ENCODE results near the gene HOXC6.
A peak's percentile ranks its signal among the peaks of the same experiment; 100 is the strongest.

Gene HOXC6

GRCh38 chr12:54004063-54004840 is 24.0 kb upstream of the HOXC6 start:
- WGBS (ENCODE audit: insufficient coverage): 26% methylated on average over 14 of the region's 20 CpGs
- Histone ChIP-seq H3K36me3 (ENCODE audit: control insufficient read depth in 4 of 4, insufficient read depth in 4 of 4, low read length in 3 of 4) (no peaks in the 10 kb centered on the region), H3K4me3 (ENCODE audit: control insufficient read depth in 1 of 7, extremely low read depth in 1 of 7, insufficient read depth in 4 of 7, low read depth in 2 of 7, low read length in 6 of 7) (no peak overlapping the region), H3K4me1 (ENCODE audit: control extremely low read depth in 1 of 4, control insufficient read depth in 4 of 4, insufficient read depth in 4 of 4, low read length in 3 of 4) (peaks cover 0 to 21% (median 11%) of the 10 kb centered on the region in 4 experiments), H3K9me3 (ENCODE audit: control extremely low read depth in 1 of 5, control insufficient read depth in 4 of 5, insufficient read depth in 2 of 5, low read depth in 1 of 5, low read length in 4 of 5) (no peaks in the 10 kb centered on the region), H3K27ac (ENCODE audit: insufficient read depth in 1 of 2, low read depth in 1 of 2, low read length in 2 of 2, poor library complexity in 1 of 2, severe bottlenecking in 2 of 2) (no peak overlapping the region), H3K27me3 (replicated peaks in 2 of 5; ENCODE audit: control insufficient read depth in 4 of 5, insufficient read depth in 5 of 5, low read length in 4 of 5) (peaks cover 12 to 98% (median 60%) of the 10 kb centered on the region in 5 experiments)
- CTCF ChIA-PET: interaction anchor here (0.7 to 6.7 kb wide), 11 partner anchors 13 to 211 kb away, joined by 3 to 101 read pairs (median 5); partner anchors contain the start of gene HOXC12
- DNase-seq: peak in 1 of 3 donors; percentile 44
- POLR2A ChIA-PET: no interaction called here

DNA sequence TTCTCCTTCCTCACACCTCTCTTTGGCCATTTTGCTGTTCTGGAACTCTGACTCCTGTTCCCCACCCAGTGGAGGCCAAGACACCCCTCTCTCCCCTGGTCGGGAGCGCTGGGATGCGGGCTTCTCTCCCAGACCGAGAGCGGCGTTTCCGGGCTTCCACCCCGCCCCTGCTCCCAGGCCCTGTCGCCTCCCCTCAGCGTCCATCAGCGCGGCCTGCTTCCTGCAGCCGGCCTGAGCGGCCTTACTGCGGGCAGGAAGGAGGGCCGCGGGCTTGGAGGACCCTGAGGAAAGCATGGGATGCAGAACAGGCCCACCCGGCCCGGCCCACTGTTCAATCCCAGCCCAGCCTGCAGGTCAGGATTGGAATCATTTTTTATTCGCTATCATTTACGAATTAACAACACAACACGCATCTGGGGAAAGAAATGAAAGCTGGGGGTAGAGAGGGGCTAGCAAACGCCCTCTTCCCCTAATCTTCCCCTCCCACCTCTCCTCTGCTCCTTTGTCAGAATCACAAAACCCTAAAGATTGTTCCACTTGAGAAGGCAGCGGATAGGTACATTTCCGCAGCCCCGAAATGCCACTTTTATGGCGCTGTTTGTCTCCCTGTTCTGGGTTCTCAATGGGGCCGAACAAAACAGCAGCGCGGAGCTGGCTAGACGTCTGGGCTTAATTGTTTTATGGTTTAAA is 23.3 kb upstream of the HOXC6 start:
- H3K4me1 ChIP-seq (ENCODE audit: control extremely low read depth in 1 of 4, control insufficient read depth in 4 of 4, insufficient read depth in 4 of 4, low read length in 3 of 4): peaks cover 0 to 19% (median 10%) of the 10 kb centered on the region in 4 experiments
- H3K4me3 ChIP-seq (ENCODE audit: control insufficient read depth in 1 of 7, extremely low read depth in 1 of 7, insufficient read depth in 4 of 7, low read depth in 2 of 7, low read length in 6 of 7): no peak overlapping the region
- POLR2A ChIA-PET: no interaction called here
- WGBS (ENCODE audit: insufficient coverage): 5% methylated on average over 25 of the region's 31 CpGs
- H3K36me3 ChIP-seq (ENCODE audit: control insufficient read depth in 4 of 4, insufficient read depth in 4 of 4, low read length in 3 of 4): no peaks in the 10 kb centered on the region
- CTCF ChIA-PET: interaction anchor here (1.0 to 6.7 kb wide), 11 partner anchors 17 to 210 kb away, joined by 3 to 101 read pairs (median 6); partner anchors contain the start of gene HOXC12
- no peaks in the 10 kb centered on the region for H3K9me3 ChIP-seq (ENCODE audit: control extremely low read depth in 1 of 5, control insufficient read depth in 4 of 5, insufficient read depth in 2 of 5, low read depth in 1 of 5, low read length in 4 of 5)
- DNase-seq: no peak
- H3K27me3 ChIP-seq (replicated peaks in 2 of 5; ENCODE audit: control insufficient read depth in 4 of 5, insufficient read depth in 5 of 5, low read length in 4 of 5): peaks cover 12 to 98% (median 63%) of the 10 kb centered on the region in 5 experiments
- no peak overlapping the region for H3K27ac ChIP-seq (ENCODE audit: insufficient read depth in 1 of 2, low read depth in 1 of 2, low read length in 2 of 2, poor library complexity in 1 of 2, severe bottlenecking in 2 of 2)

DNA sequence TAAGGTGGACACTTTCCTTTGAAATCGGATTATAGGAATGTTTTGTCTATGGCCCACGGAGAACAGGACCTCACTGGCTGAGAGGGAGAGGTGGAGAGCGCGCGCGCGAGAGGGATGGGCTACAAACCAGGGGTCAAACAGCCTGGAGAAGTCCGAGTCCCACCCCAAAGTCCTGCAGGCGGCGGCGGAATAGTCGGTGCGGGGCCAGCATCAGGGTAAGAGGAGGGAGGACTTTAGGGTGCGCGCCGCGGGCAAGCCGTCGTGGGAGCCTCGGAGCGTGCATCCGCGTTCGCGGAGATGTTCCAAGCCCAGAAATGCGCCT is 22.7 kb upstream of the HOXC6 start:
- Histone ChIP-seq H3K27me3 (replicated peaks in 2 of 5; ENCODE audit: control insufficient read depth in 4 of 5, insufficient read depth in 5 of 5, low read length in 4 of 5) (peaks cover 14 to 98% (median 64%) of the 10 kb centered on the region in 5 experiments), H3K36me3 (ENCODE audit: control insufficient read depth in 4 of 4, insufficient read depth in 4 of 4, low read length in 3 of 4) (no peaks in the 10 kb centered on the region), H3K9me3 (ENCODE audit: control extremely low read depth in 1 of 5, control insufficient read depth in 4 of 5, insufficient read depth in 2 of 5, low read depth in 1 of 5, low read length in 4 of 5) (no peaks in the 10 kb centered on the region), H3K4me3 (ENCODE audit: control insufficient read depth in 1 of 7, extremely low read depth in 1 of 7, insufficient read depth in 4 of 7, low read depth in 2 of 7, low read length in 6 of 7) (no peak overlapping the region), H3K4me1 (ENCODE audit: control extremely low read depth in 1 of 4, control insufficient read depth in 4 of 4, insufficient read depth in 4 of 4, low read length in 3 of 4) (peaks cover 0 to 13% (median 8%) of the 10 kb centered on the region in 4 experiments), H3K27ac (ENCODE audit: insufficient read depth in 1 of 2, low read depth in 1 of 2, low read length in 2 of 2, poor library complexity in 1 of 2, severe bottlenecking in 2 of 2) (no peak overlapping the region)
- DNase-seq: no peak
- POLR2A ChIA-PET: no interaction called here
- CTCF ChIA-PET: interaction anchor here (1.0 to 6.7 kb wide), 8 partner anchors 18 to 209 kb away, joined by 4 to 101 read pairs (median 8); no protein-coding TSS in a partner anchor
- 5% methylated on average over 26 of the region's 26 CpGs for WGBS (ENCODE audit: insufficient coverage)

- DNase-seq: peak; percentile 73 to 80 (median 79)
- peak overlapping the region in 4 of 7 experiments; percentile 32 to 72 (median 60) for H3K4me3 ChIP-seq (ENCODE audit: control insufficient read depth in 1 of 7, extremely low read depth in 1 of 7, insufficient read depth in 4 of 7, low read depth in 2 of 7, low read length in 6 of 7)
- H3K9me3 ChIP-seq (ENCODE audit: control extremely low read depth in 1 of 5, control insufficient read depth in 4 of 5, insufficient read depth in 2 of 5, low read depth in 1 of 5, low read length in 4 of 5): no peaks in the 10 kb centered on the region
- H3K4me1 ChIP-seq (ENCODE audit: control extremely low read depth in 1 of 4, control insufficient read depth in 4 of 4, insufficient read depth in 4 of 4, low read length in 3 of 4): peaks cover 0 to 13% (median 8%) of the 10 kb centered on the region in 4 experiments
- CTCF ChIA-PET: interaction anchor here (1.0 to 6.7 kb wide), 11 partner anchors 10 to 209 kb away, joined by 4 to 101 read pairs (median 8); no protein-coding TSS in a partner anchor
- H3K27me3 ChIP-seq (replicated peaks in 2 of 5; ENCODE audit: control insufficient read depth in 4 of 5, insufficient read depth in 5 of 5, low read length in 4 of 5): peaks cover 15 to 98% (median 67%) of the 10 kb centered on the region in 5 experiments
- H3K27ac ChIP-seq (ENCODE audit: insufficient read depth in 1 of 2, low read depth in 1 of 2, low read length in 2 of 2, poor library complexity in 1 of 2, severe bottlenecking in 2 of 2): no peak overlapping the region
- under 1% methylated on average over 37 of the region's 39 CpGs for WGBS (ENCODE audit: insufficient coverage)
- H3K36me3 ChIP-seq (ENCODE audit: control insufficient read depth in 4 of 4, insufficient read depth in 4 of 4, low read length in 3 of 4): no peaks in the 10 kb centered on the region
- POLR2A ChIA-PET: interaction anchor here (1.2 kb wide), 1 partner anchor 202 kb away, joined by 3 read pairs; no protein-coding TSS in a partner anchor
Measured at GRCh38 chr12:54005853-54006558, 22.2 kb upstream of the HOXC6 start.

- Histone ChIP-seq H3K4me3 (ENCODE audit: control insufficient read depth in 1 of 7, extremely low read depth in 1 of 7, insufficient read depth in 4 of 7, low read depth in 2 of 7, low read length in 6 of 7) (peak overlapping the region in 4 of 7 experiments; percentile 32 to 72 (median 60)), H3K36me3 (ENCODE audit: control insufficient read depth in 4 of 4, insufficient read depth in 4 of 4, low read length in 3 of 4) (no peaks in the 10 kb centered on the region), H3K4me1 (ENCODE audit: control extremely low read depth in 1 of 4, control insufficient read depth in 4 of 4, insufficient read depth in 4 of 4, low read length in 3 of 4) (peaks cover 0 to 13% (median 8%) of the 10 kb centered on the region in 4 experiments), H3K27ac (ENCODE audit: insufficient read depth in 1 of 2, low read depth in 1 of 2, low read length in 2 of 2, poor library complexity in 1 of 2, severe bottlenecking in 2 of 2) (no peak overlapping the region), H3K27me3 (replicated peaks in 2 of 5; ENCODE audit: control insufficient read depth in 4 of 5, insufficient read depth in 5 of 5, low read length in 4 of 5) (peaks cover 17 to 98% (median 65%) of the 10 kb centered on the region in 5 experiments), H3K9me3 (ENCODE audit: control extremely low read depth in 1 of 5, control insufficient read depth in 4 of 5, insufficient read depth in 2 of 5, low read depth in 1 of 5, low read length in 4 of 5) (no peaks in the 10 kb centered on the region)
- whole genome bisulfite sequencing (ENCODE audit: insufficient coverage): 4% methylated on average over 14 of the region's 22 CpGs
- CTCF ChIA-PET: interaction anchor here (0.6 to 6.7 kb wide), 16 partner anchors 9 to 208 kb away, joined by 3 to 101 read pairs (median 6); partner anchors contain the start of genes HOXC10 and HOXC5
- POLR2A ChIA-PET: interaction anchor here (1.2 kb wide), 1 partner anchor 201 kb away, joined by 3 read pairs; no protein-coding TSS in a partner anchor
- no peak for DNase-seq
Measured at GRCh38 chr12:54006559-54007220, 21.6 kb upstream of the HOXC6 start.

GRCh38 chr12:54007538-54008259 is 20.5 kb upstream of the HOXC6 start:
- ChIA-PET POLR2A (interaction anchor here (1.2 kb wide), 1 partner anchor 200 kb away, joined by 3 read pairs; no protein-coding TSS in a partner anchor), CTCF (interaction anchor here (0.7 to 6.7 kb wide), 14 partner anchors 8 to 207 kb away, joined by 3 to 101 read pairs (median 6); partner anchors contain the start of genes HOXC10 and HOXC5)
- H3K9me3 ChIP-seq (ENCODE audit: control extremely low read depth in 1 of 5, control insufficient read depth in 4 of 5, insufficient read depth in 2 of 5, low read depth in 1 of 5, low read length in 4 of 5): no peaks in the 10 kb centered on the region
- no CpG with 5 or more reads among the region's 2 CpGs for WGBS (ENCODE audit: insufficient coverage)
- H3K27ac ChIP-seq (ENCODE audit: insufficient read depth in 1 of 2, low read depth in 1 of 2, low read length in 2 of 2, poor library complexity in 1 of 2, severe bottlenecking in 2 of 2): no peak overlapping the region
- no peak overlapping the region for H3K4me3 ChIP-seq (ENCODE audit: control insufficient read depth in 1 of 7, extremely low read depth in 1 of 7, insufficient read depth in 4 of 7, low read depth in 2 of 7, low read length in 6 of 7)
- H3K36me3 ChIP-seq (ENCODE audit: control insufficient read depth in 4 of 4, insufficient read depth in 4 of 4, low read length in 3 of 4): no peaks in the 10 kb centered on the region
- H3K4me1 ChIP-seq (ENCODE audit: control extremely low read depth in 1 of 4, control insufficient read depth in 4 of 4, insufficient read depth in 4 of 4, low read length in 3 of 4): peaks cover 0 to 13% (median 8%) of the 10 kb centered on the region in 4 experiments
- peaks cover 14 to 98% (median 69%) of the 10 kb centered on the region in 5 experiments for H3K27me3 ChIP-seq (replicated peaks in 2 of 5; ENCODE audit: control insufficient read depth in 4 of 5, insufficient read depth in 5 of 5, low read length in 4 of 5)
- no peak for DNase-seq
